SK-N-SH (cell line): Measurements from ENCODE around the gene KCNK6. TPM values are rescaled to one million over a fixed set of nuclear protein-coding genes. Genes with fewer than 3 reads are reported as not detected.
A peak's percentile ranks its signal among the peaks of the same experiment; 100 is the strongest.

Experiments used
- CTCF ChIA-PET: fragments of 300-600, 350-600 bp; formaldehyde crosslinking; extraction: SDS; loops from one replicate; lab custom pipeline; 2021; lab: Yijun Ruan, JAX
- POLR2A ChIA-PET: fragments of 350-600 bp; sonication (Branson Sonifier 250); formaldehyde crosslinking; extraction: SDS; loops from one replicate; lab custom pipeline; 2020; ENCODE audit warnings: antibody characterized with exemption, inconsistent platforms; lab: Yijun Ruan, JAX
- DNase-seq: peaks from one replicate; pipeline ENCODE4 v3.0.0; 2012
- H2AFZ ChIP-seq: fragments of 200-600 bp; sonication (generic); 2 replicates; pipeline ENCODE4 v1.8.1; 2016; ENCODE audit warnings: antibody characterized with exemption, mild to moderate bottlenecking, low read depth
- H3F3A ChIP-seq: fragments of 200-600 bp; sonication (generic); replicated peaks from 2 replicates; pipeline ENCODE3; 2016; ENCODE audit warnings: antibody characterized with exemption, mild to moderate bottlenecking; ENCODE audit not compliant: insufficient read depth
- H3K27ac ChIP-seq, 2 experiments: fragments of 200-500 bp in 1 of 2; fragments of 200-600 bp in 1 of 2; sonication (Bioruptor generic) in 1 of 2; sonication (generic), shearing (Covaris generic) in 1 of 2; 2 replicates each; pipeline versions ENCODE4 v1.5.1 to v1.6.1; 2014 to 2016; ENCODE audit warnings: low read depth in 2 of 2, inconsistent platforms in 1 of 2, low read length in 1 of 2, mild to moderate bottlenecking in 1 of 2, mixed read lengths in 1 of 2
- H3K27me3 ChIP-seq: fragments of 200-600 bp; sonication (generic), shearing (Covaris generic); 2 replicates; pipeline ENCODE4 v1.6.1; 2016; ENCODE audit warnings: mixed run types; ENCODE audit not compliant: insufficient read depth
- H3K36me3 ChIP-seq, 2 experiments: fragments of 200-500 bp in 1 of 2; fragments of 200-600 bp in 1 of 2; sonication (Bioruptor generic) in 1 of 2; sonication (generic) in 1 of 2; replicated peaks in 1 of 2; 2 replicates each; pipeline versions ENCODE3 to v1.5.1; 2014 to 2016; ENCODE audit warnings: low read length in 1 of 2, mild to moderate bottlenecking in 1 of 2; ENCODE audit not compliant: insufficient read depth in 2 of 2, control insufficient read depth in 1 of 2
- H3K4me1 ChIP-seq, 2 experiments: fragments of 200-500 bp in 1 of 2; fragments of 200-600 bp in 1 of 2; sonication (Bioruptor generic) in 1 of 2; sonication (generic), shearing (Covaris generic) in 1 of 2; 2 replicates each; pipeline versions ENCODE4 v1.5.1 to v1.6.1; 2014 to 2016; ENCODE audit warnings: low read depth in 1 of 2, low read length in 1 of 2, mixed run types in 1 of 2; ENCODE audit not compliant: insufficient read depth in 2 of 2, control insufficient read depth in 1 of 2
- H3K4me2 ChIP-seq: fragments of 200-600 bp; sonication (generic), shearing (Covaris generic); 2 replicates; pipeline ENCODE4 v1.6.1; 2017; ENCODE audit warnings: mixed run types
- H3K4me3 ChIP-seq, 2 experiments: fragments of 200-500 bp in 1 of 2; fragments of 200-600 bp in 1 of 2; sonication (Bioruptor generic) in 1 of 2; sonication (generic), shearing (Covaris generic) in 1 of 2; 2 replicates each; pipeline versions ENCODE4 v1.5.1 to v1.8.1; 2014 to 2016; ENCODE audit warnings: low read depth in 2 of 2, inconsistent platforms in 1 of 2, low read length in 1 of 2, mild to moderate bottlenecking in 1 of 2, mixed read lengths in 1 of 2, moderate library complexity in 1 of 2
- H3K79me2 ChIP-seq: fragments of 200-600 bp; sonication (generic); 2 replicates; pipeline ENCODE4 v1.8.1; 2017; ENCODE audit warnings: mild to moderate bottlenecking; ENCODE audit not compliant: insufficient read depth
- H3K9ac ChIP-seq: fragments of 200-600 bp; sonication (generic); 2 replicates; pipeline ENCODE4 v1.6.1; 2017; ENCODE audit warnings: mixed run types
- H3K9me2 ChIP-seq: fragments of 200-600 bp; sonication (generic); 2 replicates; pipeline ENCODE4 v1.6.1; 2017; ENCODE audit warnings: mixed run types
- H3K9me3 ChIP-seq: fragments of 200-600 bp; sonication (generic); 2 replicates; pipeline ENCODE4 v1.6.1; 2017; ENCODE audit warnings: mixed run types, mild to moderate bottlenecking, moderate library complexity
- H4K20me1 ChIP-seq: fragments of 200-600 bp; sonication (generic); 2 replicates; pipeline ENCODE4 v1.6.1; 2017; ENCODE audit warnings: mild to moderate bottlenecking, mixed run types; ENCODE audit not compliant: insufficient read depth
- EZH2phosphoT487 ChIP-seq: fragments of 200-600 bp; sonication (generic); IDR thresholded peaks from 2 replicates; pipeline ENCODE4 v1.6.1; 2017; ENCODE audit warnings: low read depth, mixed run types, mild to moderate bottlenecking, antibody characterized with exemption, moderate library complexity, borderline replicate concordance
- FOXM1 ChIP-seq: IDR thresholded peaks from 2 replicates; pipeline ENCODE4 v1.4.0; 2012; ENCODE audit warnings: low read depth, mild to moderate bottlenecking
- MAX ChIP-seq: IDR thresholded peaks from 2 replicates; pipeline ENCODE4 v1.4.0; 2012; ENCODE audit warnings: low read depth
- NFIC ChIP-seq: IDR thresholded peaks from 2 replicates; pipeline ENCODE4 v1.4.0; 2012; ENCODE audit warnings: borderline replicate concordance
- NRF1 ChIP-seq: IDR thresholded peaks from 2 replicates; pipeline ENCODE4 v1.6.1; 2012; ENCODE audit warnings: low read depth, mild to moderate bottlenecking, low read length
- REST ChIP-seq: IDR thresholded peaks from 2 replicates; pipeline ENCODE4 v1.6.1; 2012; ENCODE audit warnings: mild to moderate bottlenecking, low read depth, low read length, moderate library complexity
- RFX5 ChIP-seq: IDR thresholded peaks from 2 replicates; pipeline ENCODE4 v1.6.1; 2012; ENCODE audit warnings: mild to moderate bottlenecking, improper control_type of control experiment, low read length
- RXRA ChIP-seq: IDR thresholded peaks from 2 replicates; pipeline ENCODE4 v1.4.0; 2012; ENCODE audit warnings: low read depth, mild to moderate bottlenecking, borderline replicate concordance
- TCF12 ChIP-seq: IDR thresholded peaks from 2 replicates; pipeline ENCODE4 v1.4.0; 2012
- WGBS: methylation state at CpG from one replicate; pipeline ENCODE4 v1.1.6; 2017; ENCODE audit warnings: low lambda C conversion rate; 5-methylcytosine and 5-hydroxymethylcytosine counted together
- polyA plus RNA-seq, 3 experiments: library from polyadenylated mRNA; depleted of rRNA; stranded (reverse); fragments of >200 nt; gene quantifications; 2 replicates each; pipeline ENCODE4 v1.2.3, GENCODE V29; 2012

KCNK6 gene
- polyA plus RNA-seq, 1 of the 3 experiments (the other 2 are of a cell fraction), result 0.26 TPM

- Histone ChIP-seq H4K20me1 (no peaks in the 10 kb centered on the region), H3K4me3 (no peak overlapping the region), H3K27ac (no peak overlapping the region), H2AFZ (no peak overlapping the region), H3K9ac (no peak overlapping the region), H3K4me2 (no peak overlapping the region), H3K27me3 (0 out of 2 replicates have a peak, but pooled peaks cover 15% of the 10 kb centered on the region), H3F3A (no peaks in the 10 kb centered on the region), H3K9me3 (no peaks in the 10 kb centered on the region), H3K79me2 (peaks cover 30% of the 10 kb centered on the region), H3K36me3 (no peaks in the 10 kb centered on the region), H3K9me2 (no peaks in the 10 kb centered on the region), H3K4me1 (peaks cover 0 to 24% of the 10 kb centered on the region in 2 experiments; a peak in 1 of 4 replicates)
- ChIA-PET POLR2A (no interaction called here), CTCF (no interaction called here)
- no peak for DNase-seq
- no peak for TF ChIP-seq REST
- no peak for TF ChIP-seq EZH2phosphoT487
- TF ChIP-seq MAX, result no peak
- no peak for TF ChIP-seq RXRA
- no peak for TF ChIP-seq NRF1
- WGBS, result 91% methylated on average over 11 of the region's 11 CpGs
Observed at GRCh38 chr19:38317104-38317612, 2.5 kb upstream of the KCNK6 start.

- DNase-seq, result no peak
- H3K4me2 ChIP-seq, result no peak overlapping the region
- POLR2A ChIA-PET, result no interaction called here
Observed at GRCh38 chr19:38318660-38319059, 985 bp upstream of the KCNK6 start.

More at GRCh38 chr19:38318660-38319059, 985 bp upstream of the KCNK6 start:
- H3K27ac ChIP-seq, result no peak overlapping the region
- WGBS, result 67% methylated on average over 6 of the region's 6 CpGs
- no peaks in the 10 kb centered on the region for H3K36me3 ChIP-seq
- H3K9me3 ChIP-seq, result no peaks in the 10 kb centered on the region
- CTCF ChIA-PET, result interaction anchor here (0.8 to 3.9 kb wide), 7 partner anchors 16 to 416 kb away, joined by 3 to 20 read pairs (median 8); partner anchors contain the start of gene CATSPERG
- H3K9ac ChIP-seq, result no peak overlapping the region
- H4K20me1 ChIP-seq, result no peaks in the 10 kb centered on the region
- no peak overlapping the region for H2AFZ ChIP-seq
- H3K4me1 ChIP-seq, result peaks cover 0 to 24% of the 10 kb centered on the region in 2 experiments; a peak in 1 of 4 replicates
- TF ChIP-seq RFX5, result no peak
- TF ChIP-seq EZH2phosphoT487, result no peak
- TF ChIP-seq NFIC, result peak; percentile 24; the same call in 1 of the 2 replicates
- TF ChIP-seq NRF1, result no peak
- no peak for TF ChIP-seq FOXM1
- peak; percentile 12; the same call in 1 of the 2 replicates for TF ChIP-seq TCF12
- H3K27me3 ChIP-seq, result 0 out of 2 replicates have a peak, but pooled peaks cover 15% of the 10 kb centered on the region
- peaks cover 18% of the 10 kb centered on the region for H3K79me2 ChIP-seq
- no peaks in the 10 kb centered on the region for H3F3A ChIP-seq
- H3K9me2 ChIP-seq, result no peaks in the 10 kb centered on the region
- no peak overlapping the region for H3K4me3 ChIP-seq
